Measurements from ENCODE around the gene CENPB.

GRCh38 chr20:3794701-3795420, 8.3 kb upstream of the CENPB start:
- TF ChIP-seq POLR2AphosphoS5 (IDR thresholded peaks at IDR 0.05), result no peak
- no peak for TF ChIP-seq POLR2A (IDR thresholded peaks at IDR 0.05)
- no peak for TF ChIP-seq CTCF (IDR thresholded peaks at IDR 0.05)
